ENCODE data around the gene HSPA8.

DNA sequence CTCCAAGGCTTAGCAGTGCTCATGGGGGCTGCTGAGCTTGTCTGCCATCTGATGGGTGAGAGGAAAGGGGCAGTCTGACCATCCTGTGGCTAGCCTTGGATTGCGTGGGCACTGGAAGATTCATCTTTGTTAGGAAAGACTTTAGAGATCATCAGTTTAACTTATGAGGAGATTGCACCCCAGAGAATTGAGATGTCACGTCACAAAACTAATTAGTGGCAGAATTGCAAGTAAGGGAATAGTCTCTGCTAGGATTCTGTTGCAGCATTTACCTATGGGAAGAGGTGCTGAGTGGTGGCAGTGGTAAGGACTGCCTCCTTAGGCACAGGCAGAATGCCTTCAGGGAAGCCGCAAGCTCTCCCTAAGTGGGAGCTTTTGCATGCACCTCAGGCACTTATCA, 42.8 kb upstream of the HSPA8 start:
- TF ChIP-seq, protein P1, sequence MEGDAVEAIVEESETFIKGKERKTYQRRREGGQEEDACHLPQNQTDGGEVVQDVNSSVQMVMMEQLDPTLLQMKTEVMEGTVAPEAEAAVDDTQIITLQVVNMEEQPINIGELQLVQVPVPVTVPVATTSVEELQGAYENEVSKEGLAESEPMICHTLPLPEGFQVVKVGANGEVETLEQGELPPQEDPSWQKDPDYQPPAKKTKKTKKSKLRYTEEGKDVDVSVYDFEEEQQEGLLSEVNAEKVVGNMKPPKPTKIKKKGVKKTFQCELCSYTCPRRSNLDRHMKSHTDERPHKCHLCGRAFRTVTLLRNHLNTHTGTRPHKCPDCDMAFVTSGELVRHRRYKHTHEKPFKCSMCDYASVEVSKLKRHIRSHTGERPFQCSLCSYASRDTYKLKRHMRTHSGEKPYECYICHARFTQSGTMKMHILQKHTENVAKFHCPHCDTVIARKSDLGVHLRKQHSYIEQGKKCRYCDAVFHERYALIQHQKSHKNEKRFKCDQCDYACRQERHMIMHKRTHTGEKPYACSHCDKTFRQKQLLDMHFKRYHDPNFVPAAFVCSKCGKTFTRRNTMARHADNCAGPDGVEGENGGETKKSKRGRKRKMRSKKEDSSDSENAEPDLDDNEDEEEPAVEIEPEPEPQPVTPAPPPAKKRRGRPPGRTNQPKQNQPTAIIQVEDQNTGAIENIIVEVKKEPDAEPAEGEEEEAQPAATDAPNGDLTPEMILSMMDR (conservative IDR thresholded peaks at IDR 0.05; ENCODE audit: low read length): no peak
- no peak for TF ChIP-seq EZH2phosphoT487 (IDR thresholded peaks at IDR 0.05; ENCODE audit: borderline replicate concordance)

Measured in Loucy (cell line).